Measurements from ENCODE around the gene EXOC3L4.

Gene EXOC3L4

DNA sequence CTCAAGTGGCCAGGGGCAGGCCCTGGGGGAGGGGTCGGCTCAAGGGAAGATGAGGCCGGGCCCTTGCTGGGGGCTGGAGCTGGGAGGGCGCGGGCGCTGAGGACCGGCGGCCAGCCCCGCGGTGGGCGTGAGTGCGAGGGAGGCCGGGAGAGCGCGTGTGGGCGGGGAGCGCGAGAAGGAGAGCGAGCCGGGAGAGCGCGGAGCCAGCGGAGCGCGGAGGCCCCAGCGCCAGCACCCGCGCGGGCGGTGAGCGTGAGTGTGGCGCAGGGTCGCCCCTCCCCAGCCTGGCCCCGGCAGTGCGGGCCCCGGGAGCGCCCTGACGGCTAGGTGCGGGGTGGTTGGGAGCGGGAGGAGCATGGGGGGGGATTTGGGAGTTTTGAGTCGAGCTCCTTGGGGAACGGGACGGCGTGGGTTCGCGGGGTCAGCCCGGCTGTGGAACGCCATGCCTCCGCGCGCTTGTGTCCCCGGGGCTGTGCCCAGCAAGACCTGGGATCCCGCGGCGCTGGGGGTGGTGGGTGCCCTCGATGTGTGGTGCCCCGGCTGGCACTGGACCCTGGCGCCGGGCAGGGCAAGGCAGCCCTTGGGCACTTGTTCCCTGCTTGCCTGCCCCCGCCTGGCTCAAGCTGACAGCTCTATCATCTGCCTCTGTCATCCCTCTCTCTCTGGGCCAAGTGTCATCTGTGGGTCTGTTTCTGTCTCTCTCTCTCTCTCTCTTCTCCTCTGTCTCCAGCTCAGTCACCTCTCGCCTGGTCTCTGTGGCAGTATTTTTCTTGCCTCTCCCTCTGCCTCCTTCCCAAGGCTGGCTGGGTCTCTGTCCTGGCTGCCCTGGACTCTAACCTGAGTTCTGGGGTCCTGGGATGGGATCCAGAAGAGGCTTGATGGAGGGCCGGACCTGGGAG, 10.3 kb upstream of the EXOC3L4 start, which contains the start of gene LBHD2:
Gene LBHD2 (plus strand): TSS at position 190 of the 899 bp plus-strand sequence. CDS start 1,803 bp downstream, outside the sequence.
- Histone ChIP-seq H3K36me3 (ENCODE audit: control insufficient read depth in 2 of 2, insufficient read depth in 1 of 2, low read length in 2 of 2) (no peaks in the 10 kb centered on the region), H3K27ac (ENCODE audit: extremely low read depth, low read depth, low read length) (no peak within 1 kb of the TSS), H3K9me3 (ENCODE audit: control insufficient read depth, insufficient read depth, low read depth, low read length) (no peaks in the 10 kb centered on the region), H3K4me3 (ENCODE audit: low read depth, low read length) (no peak within 1 kb of the TSS), H3K4me1 (ENCODE audit: control insufficient read depth, insufficient read depth, low read length) (no peaks in the 10 kb centered on the region)
- TF ChIP-seq ZNF366 (tag by site-specific recombination; conservative IDR thresholded peaks at IDR 0.05) (no peak), ZNF658 (tag by site-specific recombination; IDR thresholded peaks at IDR 0.05) (no peak), ZNF221 (tag by site-specific recombination; IDR thresholded peaks at IDR 0.05; ENCODE audit: borderline replicate concordance) (no peak), ZBTB6 (tag by site-specific recombination; IDR thresholded peaks at IDR 0.05) (peak; percentile 83; the same call in 1 of the 2 replicates), ZEB2 (tag by site-specific recombination; IDR thresholded peaks at IDR 0.05) (no peak), ZNF585B (tag by site-specific recombination; IDR thresholded peaks at IDR 0.05) (no peak)
- TF ChIP-seq, protein P1, sequence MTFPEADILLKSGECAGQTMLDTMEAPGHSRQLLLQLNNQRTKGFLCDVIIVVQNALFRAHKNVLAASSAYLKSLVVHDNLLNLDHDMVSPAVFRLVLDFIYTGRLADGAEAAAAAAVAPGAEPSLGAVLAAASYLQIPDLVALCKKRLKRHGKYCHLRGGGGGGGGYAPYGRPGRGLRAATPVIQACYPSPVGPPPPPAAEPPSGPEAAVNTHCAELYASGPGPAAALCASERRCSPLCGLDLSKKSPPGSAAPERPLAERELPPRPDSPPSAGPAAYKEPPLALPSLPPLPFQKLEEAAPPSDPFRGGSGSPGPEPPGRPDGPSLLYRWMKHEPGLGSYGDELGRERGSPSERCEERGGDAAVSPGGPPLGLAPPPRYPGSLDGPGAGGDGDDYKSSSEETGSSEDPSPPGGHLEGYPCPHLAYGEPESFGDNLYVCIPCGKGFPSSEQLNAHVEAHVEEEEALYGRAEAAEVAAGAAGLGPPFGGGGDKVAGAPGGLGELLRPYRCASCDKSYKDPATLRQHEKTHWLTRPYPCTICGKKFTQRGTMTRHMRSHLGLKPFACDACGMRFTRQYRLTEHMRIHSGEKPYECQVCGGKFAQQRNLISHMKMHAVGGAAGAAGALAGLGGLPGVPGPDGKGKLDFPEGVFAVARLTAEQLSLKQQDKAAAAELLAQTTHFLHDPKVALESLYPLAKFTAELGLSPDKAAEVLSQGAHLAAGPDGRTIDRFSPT (tag by site-specific recombination; IDR thresholded peaks at IDR 0.05) = peak; percentile 64; the same call in 1 of the 2 replicates
- CTCF ChIA-PET = interaction anchor here (0.5 to 1.5 kb wide), 4 partner anchors 8 to 348 kb away, joined by 3 to 4 read pairs (median 4); no protein-coding TSS in a partner anchor
- POLR2A ChIA-PET = interaction anchor here (0.5 kb wide), 1 partner anchor 1164 kb away, joined by 7 read pairs; no protein-coding TSS in a partner anchor

GRCh38 chr14:103085106-103086091, 9.1 kb upstream of the EXOC3L4 start:
- Histone ChIP-seq H3K9me3 (ENCODE audit: control insufficient read depth, insufficient read depth, low read depth, low read length) (no peaks in the 10 kb centered on the region), H3K36me3 (ENCODE audit: control insufficient read depth in 2 of 2, insufficient read depth in 1 of 2, low read length in 2 of 2) (no peaks in the 10 kb centered on the region), H3K4me1 (ENCODE audit: control insufficient read depth, insufficient read depth, low read length) (no peaks in the 10 kb centered on the region), H3K27ac (ENCODE audit: extremely low read depth, low read depth, low read length) (no peak overlapping the region), H3K4me3 (ENCODE audit: low read depth, low read length) (no peak overlapping the region)
- POLR2A ChIA-PET = interaction anchor here (0.5 kb wide), 1 partner anchor 1165 kb away, joined by 7 read pairs; no protein-coding TSS in a partner anchor
- CTCF ChIA-PET = no interaction called here
- TF ChIP-seq ZNF423 (tag by site-specific recombination; IDR thresholded peaks at IDR 0.05) (no peak), ZNF654 (tag by site-specific recombination; IDR thresholded peaks at IDR 0.05; ENCODE audit: low read depth) (no peak), ZNF223 (tag by site-specific recombination; IDR thresholded peaks at IDR 0.05) (no peak), ZNF19 (tag by site-specific recombination; IDR thresholded peaks at IDR 0.05; ENCODE audit: low read depth) (no peak), ZNF366 (tag by site-specific recombination; conservative IDR thresholded peaks at IDR 0.05) (no peak), WT1 (tag by site-specific recombination; IDR thresholded peaks at IDR 0.05) (no peak), BCL11A (tag by site-specific recombination; IDR thresholded peaks at IDR 0.05; ENCODE audit: low read depth) (no peak), IKZF3 (tag by site-specific recombination; IDR thresholded peaks at IDR 0.05) (no peak), ZNF768 (tag by site-specific recombination; IDR thresholded peaks at IDR 0.05) (no peak), ZNF76 (tag by site-specific recombination; IDR thresholded peaks at IDR 0.05; ENCODE audit: borderline replicate concordance, low read depth) (no peak), ZNF791 (tag by site-specific recombination; IDR thresholded peaks at IDR 0.05) (no peak), KLF8 (tag by site-specific recombination; IDR thresholded peaks at IDR 0.05) (no peak), ZXDB (tag by site-specific recombination; IDR thresholded peaks at IDR 0.05) (no peak), ZFP3 (tag by site-specific recombination; IDR thresholded peaks at IDR 0.05; ENCODE audit: low read depth) (no peak), ZNF473 (tag by site-specific recombination; IDR thresholded peaks at IDR 0.05) (no peak), ZNF350 (tag by site-specific recombination; IDR thresholded peaks at IDR 0.05) (no peak)
